Measurements from ENCODE around the gene LBX1.

Gene LBX1

DNA sequence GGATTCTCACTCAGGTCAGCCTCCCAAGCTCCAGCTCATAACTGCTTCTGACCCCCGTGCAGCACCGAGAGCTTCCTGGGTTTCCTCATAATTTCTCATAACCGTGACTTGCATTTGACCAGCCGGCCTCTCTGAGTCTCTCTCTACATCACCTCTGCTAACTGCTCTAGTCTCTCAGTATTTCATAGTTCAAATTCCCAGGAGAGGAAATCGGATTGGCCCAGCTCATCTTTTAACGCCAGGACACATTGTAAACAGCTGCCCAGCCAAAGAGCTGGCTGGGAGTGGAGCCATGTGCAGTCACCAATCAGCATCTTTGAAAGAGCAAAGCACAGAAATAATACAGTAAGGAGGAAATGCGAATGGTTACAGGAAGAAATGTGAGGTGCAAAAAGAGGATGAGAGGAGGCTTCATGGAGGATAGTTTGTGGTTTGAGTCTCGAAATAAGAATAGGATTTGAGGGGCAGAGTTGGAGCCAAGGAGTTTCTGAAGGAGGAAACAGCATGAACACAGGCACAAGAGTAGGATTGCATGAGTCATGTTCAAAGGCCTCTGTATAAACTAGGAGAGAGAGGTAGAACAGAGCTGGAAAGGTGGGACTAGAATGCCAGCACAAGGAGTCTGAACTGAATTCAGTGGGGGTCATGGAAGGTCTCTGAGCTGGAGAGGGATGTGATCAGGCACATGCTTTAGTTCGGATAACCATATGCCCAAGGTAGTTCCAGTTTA lies 15.2 kb upstream of the LBX1 start:
- DNase-seq (ENCODE audit: low read depth): peak; percentile 43
- H3K4me3 ChIP-seq (ENCODE audit: low read length): no peak overlapping the region

DNA sequence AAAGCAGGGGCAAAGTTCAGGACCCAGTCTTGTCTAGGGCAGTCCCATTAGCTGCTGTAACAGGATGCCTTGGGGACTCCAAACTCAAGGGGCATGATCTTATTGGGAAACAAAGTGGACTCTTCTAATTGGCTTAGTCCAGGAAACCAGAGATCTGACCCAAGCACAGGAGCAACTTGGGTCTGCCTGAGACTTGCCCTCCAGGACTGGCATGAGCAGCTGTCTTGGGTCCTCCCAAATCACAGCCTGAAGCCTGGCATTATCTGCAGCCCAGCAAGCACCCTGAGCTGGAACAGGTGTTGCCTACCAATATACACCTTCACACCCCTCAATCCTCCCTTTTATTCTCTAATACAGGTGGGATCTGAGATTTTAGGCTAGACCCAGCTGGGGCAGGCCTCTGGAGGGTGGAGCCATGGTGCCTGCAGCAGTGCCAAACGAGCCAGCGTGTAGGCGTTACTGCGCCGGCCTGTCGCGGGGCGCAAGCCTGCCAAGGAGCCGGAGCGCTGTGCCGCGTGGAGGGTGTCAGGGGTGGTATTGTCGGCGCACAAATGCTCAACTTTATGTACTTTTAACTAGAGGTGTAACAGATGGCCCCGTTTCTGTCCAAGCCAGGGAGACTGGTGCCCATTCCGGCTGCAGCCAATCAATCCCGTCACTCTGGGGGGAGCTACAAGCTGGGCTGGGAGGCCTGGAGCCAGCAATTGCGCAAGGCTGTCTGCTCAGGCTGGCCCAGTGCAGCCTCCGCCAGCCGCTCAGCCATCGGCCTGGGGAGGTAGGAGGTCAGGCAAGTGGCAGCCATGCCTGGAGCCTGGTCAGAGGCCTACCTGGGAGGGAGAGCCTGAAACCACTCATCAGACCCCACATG lies 12.8 kb upstream of the LBX1 start:
- DNase-seq (ENCODE audit: low read depth): no peak
- no peak for TF ChIP-seq CTCF (IDR thresholded peaks at IDR 0.05; ENCODE audit: insufficient read depth, low read depth, low read length, missing control alignments)
- H3K4me3 ChIP-seq (ENCODE audit: low read length): no peak overlapping the region

More for the DNA sequence above, 15.2 kb upstream of the LBX1 start:
- TF ChIP-seq CTCF (IDR thresholded peaks at IDR 0.05; ENCODE audit: insufficient read depth, low read depth, low read length, missing control alignments): no peak

GRCh38 chr10:101238732-101239105 lies 9.5 kb upstream of the LBX1 start:
- H3K4me3 ChIP-seq (ENCODE audit: low read length): no peak overlapping the region
- no peak for DNase-seq (ENCODE audit: low read depth)
- TF ChIP-seq CTCF (IDR thresholded peaks at IDR 0.05; ENCODE audit: insufficient read depth, low read depth, low read length, missing control alignments): peak; percentile 39

DNA sequence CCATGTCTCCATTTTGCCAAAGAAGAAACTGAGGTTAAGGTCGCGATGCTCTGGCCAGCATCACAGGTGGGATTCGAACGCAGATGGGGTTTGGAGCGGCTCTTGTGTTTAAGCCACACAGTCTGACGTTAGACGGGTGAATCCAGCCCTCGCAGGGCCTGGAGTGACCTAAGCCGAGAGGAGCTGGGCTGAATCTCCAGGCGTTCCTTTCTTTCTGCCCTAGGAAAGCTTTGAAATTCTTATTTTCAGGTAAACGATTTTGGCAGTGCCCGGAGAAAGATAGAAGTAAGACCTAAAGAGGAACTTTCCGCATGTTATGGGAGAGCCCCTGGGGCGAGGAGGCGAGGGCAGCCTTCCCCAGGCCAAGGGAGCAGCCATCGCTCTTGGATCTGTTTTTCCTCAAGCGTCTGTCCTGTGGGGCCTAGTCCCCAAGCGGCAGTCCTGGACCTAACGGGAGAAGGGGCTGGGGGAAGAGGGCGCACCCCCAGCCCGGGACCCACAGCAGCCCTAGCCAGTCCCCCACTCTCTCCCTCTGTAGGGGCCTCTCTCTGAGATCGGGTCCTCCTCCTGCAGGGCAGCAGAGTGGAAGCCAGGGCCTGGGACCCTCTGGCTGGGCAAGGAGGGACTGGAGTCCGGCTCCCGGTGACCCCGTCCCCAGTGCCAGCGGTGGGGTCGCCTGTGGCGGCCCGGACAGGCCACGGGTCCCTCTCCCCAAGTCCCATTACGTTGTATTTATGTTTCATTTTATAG lies 8.9 kb upstream of the LBX1 start:
- no peak overlapping the region for H3K4me3 ChIP-seq (ENCODE audit: low read length)
- no peak for TF ChIP-seq CTCF (IDR thresholded peaks at IDR 0.05; ENCODE audit: insufficient read depth, low read depth, low read length, missing control alignments)
- no peak for DNase-seq (ENCODE audit: low read depth)

DNA sequence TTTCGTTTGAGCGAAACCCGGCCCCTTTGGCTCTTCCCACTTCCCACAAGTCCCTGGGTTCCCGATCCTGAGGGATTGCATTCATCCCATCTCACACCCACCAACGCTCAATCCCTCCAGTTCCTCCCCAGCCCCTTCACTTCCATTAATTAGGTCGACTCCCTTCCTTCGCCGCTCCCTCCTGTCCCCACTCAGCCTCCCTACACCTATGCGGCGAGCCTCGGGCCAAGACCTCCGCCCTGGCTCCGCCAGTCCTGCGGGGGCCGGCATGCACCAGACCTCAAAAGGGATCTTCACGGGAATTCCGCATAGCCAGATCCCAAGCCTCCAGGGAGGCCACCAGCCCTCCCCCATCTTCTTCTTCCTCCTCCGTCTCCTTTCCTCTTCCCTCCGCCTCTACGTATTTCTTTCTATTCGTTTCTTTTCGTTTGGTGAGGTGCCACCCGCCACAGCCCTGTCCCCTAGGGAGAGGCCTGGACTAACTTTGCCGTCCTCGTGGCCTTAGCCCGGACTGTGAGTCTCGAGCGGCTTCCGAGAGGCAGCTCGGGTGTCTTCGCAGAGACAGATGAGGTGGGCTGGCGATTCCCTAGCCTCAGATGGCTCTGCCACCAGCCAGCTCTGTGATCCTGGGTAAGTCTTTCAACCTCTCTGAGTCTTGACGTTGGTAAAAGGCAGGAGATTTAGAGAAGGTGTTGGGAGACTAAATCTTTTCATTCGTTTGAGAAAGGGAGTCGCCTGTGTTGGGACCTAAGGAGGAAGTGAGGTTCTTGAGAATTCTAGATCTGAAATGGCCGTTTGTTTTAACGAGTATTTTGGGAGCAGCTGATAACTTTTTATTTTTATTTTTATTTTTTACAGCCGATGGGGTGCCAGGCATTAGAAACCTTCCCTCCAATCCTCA lies 8.1 kb upstream of the LBX1 start:
- DNase-seq (ENCODE audit: low read depth): no peak
- no peak for TF ChIP-seq CTCF (IDR thresholded peaks at IDR 0.05; ENCODE audit: insufficient read depth, low read depth, low read length, missing control alignments)
- H3K4me3 ChIP-seq (ENCODE audit: low read length): no peak overlapping the region
